GM18868 (cell line): ENCODE data around the gene PRPF19.

Experiments used
- ATAC-seq: cut with Tn5 transposase; IDR thresholded peaks from one replicate; pipeline ENCODE4 v1.9.1; 2021; ENCODE audit warnings: mild to moderate bottlenecking, moderate library complexity; ENCODE audit not compliant: unreplicated experiment

Gene PRPF19

DNA sequence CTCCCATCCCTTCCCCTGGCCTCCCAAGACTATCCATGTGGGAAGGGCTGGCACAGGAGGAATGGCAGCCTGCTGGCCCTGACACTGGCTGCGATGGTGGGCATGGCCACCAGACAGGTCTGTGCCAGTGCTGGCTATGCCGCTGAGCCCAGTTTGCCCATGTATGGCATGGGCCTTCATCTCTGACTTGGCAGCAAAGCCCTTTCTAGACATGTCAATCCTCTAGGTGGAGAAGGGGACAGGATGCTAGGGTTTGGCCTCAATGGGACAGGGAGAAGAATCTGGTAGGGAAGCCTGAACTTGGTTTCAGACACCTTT lies 30.3 kb downstream of the PRPF19 start:
- no peak for ATAC-seq

GRCh38 chr11:60875366-60876167 lies 30.8 kb downstream of the PRPF19 start:
- no peak for ATAC-seq

DNA sequence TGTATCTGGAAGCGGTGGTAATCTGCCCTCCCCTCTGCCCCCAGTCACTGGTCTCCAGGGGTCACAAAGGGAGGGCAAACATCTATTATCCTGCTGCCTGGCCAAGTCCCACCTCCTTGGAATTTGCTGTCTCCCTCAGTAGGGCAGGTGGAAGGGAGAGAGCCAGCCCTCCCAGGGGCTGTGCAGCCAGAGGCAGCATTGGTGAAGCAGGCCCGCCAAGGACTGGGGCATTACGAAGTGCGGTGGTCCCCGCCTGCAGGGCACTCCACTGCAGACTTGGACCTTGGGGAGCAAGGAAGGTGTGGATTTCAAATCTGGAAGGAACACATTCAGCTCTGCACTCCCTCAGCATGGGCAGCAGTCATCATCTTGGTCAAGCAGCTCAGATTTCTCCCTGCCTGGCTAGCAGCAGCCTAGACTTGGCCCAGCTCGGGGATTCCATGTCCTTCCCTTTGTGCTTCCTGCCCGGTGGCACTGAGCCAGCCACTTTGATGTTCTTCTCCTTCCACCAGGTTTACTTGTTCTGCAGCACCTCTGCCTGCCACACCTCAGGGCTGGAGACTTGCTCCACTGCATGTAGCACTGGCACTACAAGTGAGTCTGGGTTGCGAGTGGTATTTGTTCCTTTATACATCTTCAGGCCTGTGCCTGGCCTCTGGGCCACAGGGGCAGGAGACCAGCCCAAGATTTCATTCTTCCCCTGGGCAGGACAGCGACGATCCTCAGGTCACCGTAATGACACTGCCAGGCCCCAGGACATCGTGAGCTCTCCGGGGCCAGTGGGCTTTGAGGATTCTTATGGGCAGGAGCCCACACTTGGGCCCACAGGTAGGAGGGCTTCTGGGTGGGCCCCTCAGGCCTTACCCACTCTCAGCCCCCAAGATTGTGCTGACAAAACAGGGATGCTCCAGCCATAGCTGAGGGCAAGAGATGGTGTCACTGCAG lies 31.7 kb downstream of the PRPF19 start:
- ATAC-seq, result no peak

GRCh38 chr11:60873533-60873932 lies 32.9 kb downstream of the PRPF19 start:
- ATAC-seq, result no peak

DNA sequence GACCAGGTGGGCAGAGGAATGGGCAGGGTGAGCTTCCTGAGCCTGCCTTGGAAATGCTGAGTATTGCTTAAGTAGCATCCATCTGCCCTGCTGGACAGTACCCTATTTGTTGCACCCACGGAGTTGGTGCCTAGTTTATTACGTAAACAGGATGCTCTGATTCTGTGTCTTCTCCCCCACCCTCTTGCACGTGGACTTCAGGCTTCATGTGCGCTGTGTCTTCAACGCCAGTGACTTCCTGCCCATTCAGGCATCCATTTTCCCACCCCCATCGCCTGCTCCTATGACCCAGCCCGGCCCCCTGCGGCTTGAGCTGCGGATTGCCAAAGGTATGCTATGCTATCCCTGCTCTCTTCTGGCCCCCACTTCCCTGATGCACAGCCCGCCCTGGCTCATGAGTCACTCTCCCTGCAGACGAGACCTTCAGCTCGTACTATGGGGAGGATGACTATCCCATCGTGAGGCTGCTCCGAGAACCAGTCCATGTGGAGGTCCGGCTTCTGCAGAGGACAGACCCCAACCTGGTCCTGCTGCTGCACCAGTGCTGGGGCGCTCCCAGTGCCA lies 33.3 kb downstream of the PRPF19 start:
- ATAC-seq, result no peak

DNA sequence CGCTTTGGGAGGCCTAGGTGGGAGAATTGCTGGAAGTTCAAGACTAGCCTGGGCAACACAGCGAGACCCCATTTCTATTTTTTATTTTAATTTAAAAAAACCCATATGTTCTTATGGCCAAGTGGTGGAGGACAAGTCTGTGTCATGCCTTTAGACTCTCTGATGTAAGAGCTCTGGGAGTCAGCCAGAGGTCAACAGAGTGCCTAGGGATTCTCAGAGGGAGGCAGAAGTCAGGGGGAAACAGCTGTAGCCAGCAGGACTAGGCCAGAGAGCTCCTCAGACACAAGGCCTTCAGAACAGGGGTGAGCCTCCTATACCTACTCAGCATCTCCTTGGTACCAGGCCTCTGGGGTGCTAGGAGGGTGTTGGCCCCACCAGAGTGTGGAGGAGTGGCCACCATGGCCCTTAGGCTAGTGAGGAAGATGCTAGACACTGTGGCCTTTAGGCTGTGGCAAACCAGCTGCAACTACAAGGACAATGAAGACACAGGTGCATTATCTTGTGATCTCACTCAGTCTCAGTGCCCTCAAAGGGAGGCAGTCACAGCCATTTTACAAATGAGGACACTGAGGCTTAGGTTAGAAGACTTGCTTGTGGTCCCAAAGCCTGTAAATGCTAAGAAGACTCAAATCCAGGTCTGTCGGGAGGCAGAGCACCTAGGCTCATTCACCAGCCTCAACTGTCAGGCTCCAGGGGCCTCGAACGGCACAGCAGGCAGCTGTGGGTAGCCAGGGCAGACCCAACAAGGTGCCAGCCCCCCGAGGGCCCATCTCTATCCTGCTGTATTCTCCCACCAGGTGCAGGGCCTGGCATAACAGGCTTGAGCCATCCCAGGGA lies 34.0 kb downstream of the PRPF19 start:
- no peak for ATAC-seq

DNA sequence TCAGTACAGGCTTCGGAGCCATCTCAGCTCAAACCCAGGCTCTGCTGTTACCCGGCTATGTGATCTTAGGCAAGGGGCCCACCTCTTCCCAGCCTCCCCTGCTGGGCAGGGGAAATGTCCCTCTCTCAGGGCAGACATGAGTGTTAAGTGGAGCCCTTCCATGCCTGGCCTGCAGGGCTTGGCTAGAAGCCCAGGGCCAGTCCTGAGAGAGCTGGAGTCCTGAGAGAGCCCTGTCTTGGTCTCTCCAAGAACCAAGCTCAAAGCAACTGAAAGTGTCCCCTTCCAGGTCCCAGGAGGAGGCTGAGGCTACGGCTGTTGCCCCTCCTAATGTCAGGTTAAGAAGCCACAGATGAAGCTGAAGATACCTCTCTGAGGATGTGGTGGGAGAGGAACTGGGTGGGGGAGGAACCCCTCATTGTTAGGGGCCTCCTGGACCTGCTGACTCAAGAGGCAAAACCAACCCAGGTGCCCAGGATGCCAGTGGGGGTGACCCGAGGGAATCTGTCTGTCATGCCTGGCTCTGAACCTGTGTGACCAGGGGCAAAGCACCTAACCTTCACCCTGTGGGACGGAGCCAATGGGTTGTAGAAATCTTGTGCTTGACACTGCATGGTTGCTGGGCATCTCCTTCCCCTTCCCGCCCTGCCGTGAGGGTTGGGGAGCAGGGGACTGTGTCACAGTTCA lies 34.9 kb downstream of the PRPF19 start:
- ATAC-seq, result no peak

- no peak for ATAC-seq
Observed at GRCh38 chr11:60870733-60871377, 35.5 kb downstream of the PRPF19 start.

GRCh38 chr11:60870276-60870675 lies 36.1 kb downstream of the PRPF19 start:
- ATAC-seq, result no peak

DNA sequence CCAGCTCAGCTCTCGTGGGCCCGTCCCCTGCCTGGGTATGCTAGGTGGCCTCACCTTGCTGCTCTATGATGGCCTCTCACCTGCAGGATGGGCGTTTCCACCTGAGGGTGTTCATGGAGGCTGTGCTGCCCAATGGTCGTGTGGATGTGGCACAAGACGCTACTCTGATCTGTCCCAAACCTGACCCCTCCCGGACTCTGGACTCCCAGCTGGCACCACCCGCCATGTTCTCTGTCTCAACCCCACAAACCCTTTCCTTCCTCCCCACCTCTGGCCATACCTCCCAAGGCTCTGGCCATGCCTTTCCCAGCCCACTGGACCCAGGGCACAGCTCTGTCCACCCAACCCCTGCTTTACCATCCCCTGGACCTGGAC lies 36.9 kb downstream of the PRPF19 start:
- ATAC-seq, result no peak

- no peak for ATAC-seq
Observed at GRCh38 chr11:60868682-60869450, 37.5 kb downstream of the PRPF19 start.

DNA sequence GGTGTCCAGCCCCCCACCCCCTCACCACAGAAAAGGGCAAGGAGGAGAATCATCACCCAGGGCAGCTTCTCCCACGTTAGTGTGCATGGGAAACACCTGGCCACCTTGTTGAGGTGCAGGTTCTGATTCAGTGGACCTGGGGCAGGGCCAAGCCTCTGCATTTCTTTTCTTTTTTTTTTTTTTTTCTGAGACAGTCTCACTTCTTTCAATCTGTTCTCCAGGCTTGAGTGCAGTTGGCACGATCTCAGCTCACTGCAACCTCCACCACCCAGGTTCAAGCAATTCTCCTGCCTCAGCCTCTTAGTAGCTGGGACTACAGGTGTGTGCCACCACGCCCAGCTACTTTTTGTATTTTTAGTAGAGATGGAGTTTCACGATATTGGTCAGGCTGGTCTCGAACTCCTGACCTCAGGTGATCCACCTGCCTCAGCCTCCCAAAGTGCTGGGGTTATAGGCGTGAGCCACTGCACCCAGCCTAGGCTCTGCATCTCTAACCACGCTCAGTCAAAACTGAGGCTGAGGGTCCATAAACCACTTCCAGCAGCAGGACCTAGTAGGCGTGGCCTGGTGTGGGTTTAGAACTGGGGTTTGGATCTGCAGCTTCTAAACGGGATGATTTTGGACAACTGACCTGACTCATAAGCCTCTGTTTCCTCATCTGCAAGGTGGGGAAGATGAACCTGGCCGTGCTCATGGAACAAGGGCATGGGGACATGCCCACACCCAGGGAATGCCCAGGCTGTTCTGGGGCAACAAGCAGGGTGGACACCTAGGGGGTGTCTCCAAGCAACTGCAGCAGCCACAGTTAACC lies 38.3 kb downstream of the PRPF19 start:
- no peak for ATAC-seq

DNA sequence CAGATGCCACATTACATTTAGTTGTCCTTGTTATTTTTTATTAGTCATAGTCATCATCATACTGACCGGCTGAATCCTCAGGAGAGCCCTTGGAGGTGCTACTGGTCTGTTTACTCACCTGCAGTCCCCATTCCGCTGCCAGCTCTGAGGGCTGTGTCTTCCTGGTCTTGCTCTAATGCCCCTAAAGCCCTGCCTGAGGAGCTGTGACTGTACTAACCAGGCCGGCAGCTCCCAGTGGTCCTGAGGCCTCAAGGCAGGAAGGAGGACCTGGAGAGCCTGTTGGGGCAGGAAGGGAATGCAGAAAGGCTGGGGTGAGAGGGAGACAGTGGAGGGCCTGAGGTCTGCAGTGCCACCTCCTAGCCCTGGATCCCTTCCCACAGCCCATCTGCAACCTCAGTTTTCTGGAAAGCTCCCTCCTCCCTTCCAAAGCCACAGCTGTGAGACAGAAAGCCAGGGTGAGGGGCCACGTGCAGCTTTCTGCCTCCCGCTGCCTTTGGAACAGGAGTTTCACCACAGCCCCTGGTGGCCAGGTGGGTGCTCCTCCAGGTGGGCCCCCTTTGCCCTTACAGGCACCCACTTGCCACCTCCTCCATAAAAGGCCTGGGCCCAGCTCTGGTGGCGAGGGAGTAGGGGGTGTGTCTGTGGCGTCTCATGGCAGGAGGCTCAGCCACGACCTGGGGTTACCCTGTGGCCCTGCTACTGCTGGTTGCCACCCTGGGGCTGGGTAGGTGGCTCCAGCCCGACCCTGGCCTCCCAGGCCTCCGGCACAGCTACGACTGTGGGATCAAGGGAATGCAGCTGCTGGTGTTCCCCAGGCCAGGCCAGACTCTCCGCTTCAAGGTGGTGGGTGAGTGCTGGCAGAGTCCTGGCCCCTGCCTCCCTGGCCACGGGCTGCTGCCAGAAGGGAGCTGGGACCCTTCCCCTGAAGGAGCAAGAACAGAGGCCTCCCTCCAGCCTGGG lies 39.2 kb downstream of the PRPF19 start, which contains the start of gene ZP1:
Gene ZP1, plus strand, starts transcription at position 632 of the 960 bp plus-strand sequence. Its CDS starts 20 bp downstream, at position 652.
- ATAC-seq, result no peak

DNA sequence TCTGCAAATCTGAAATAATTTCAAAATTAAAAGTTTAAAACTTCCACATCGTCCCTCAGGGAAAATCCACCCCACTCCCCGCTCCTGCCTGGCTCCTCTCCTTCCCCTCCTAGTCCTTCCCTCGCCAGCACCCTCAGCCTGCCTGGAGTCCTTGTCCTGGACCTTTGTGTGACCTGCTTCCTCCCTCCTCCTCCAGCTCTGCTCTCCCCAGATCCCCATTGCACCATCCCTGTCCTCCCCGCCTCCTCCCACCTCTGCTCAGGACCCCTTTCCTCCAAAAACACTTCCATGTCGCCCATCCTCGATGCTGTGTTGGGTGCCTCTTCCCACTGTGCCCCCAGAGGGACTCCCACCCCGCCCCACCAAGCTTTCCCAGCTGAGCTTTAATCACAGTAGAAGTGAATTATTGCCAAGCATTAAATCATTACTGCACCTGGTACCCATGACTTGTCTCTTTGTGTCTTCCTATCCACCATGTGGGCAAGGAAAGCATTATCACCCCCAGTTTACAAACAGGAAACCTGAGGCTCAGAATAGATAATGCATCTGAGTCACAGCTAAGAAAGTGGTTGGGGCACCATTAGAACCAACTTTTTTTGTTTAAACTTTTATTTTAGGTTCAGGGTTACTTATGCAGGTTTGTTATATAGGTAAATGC lies 41.4 kb downstream of the PRPF19 start:
- no peak for ATAC-seq

GRCh38 chr11:60863550-60864521 lies 42.5 kb downstream of the PRPF19 start:
- no peak for ATAC-seq
